GM10266 (cell line): ENCODE data around the gene KRT76.
"Not testable (repeated sequence)": the region's sequence is repeated elsewhere in the genome, so short reads cannot be mapped to it uniquely, and the experiment has no call there.

Experiments
- DNase-seq: peaks from one replicate; pipeline ENCODE4 v3.0.0; 2012; ENCODE audit errors: extremely low spot score
- CTCF ChIP-seq: IDR thresholded peaks from 2 replicates; pipeline ENCODE4 v1.5.1; 2012; ENCODE audit warnings: mild to moderate bottlenecking, low read depth; ENCODE audit not compliant: control insufficient read depth, insufficient read depth; ENCODE audit errors: missing control alignments

The KRT76 gene

GRCh38 chr12:52751795-52752194 lies 25.4 kb downstream of the KRT76 start:
- DNase-seq, result no peak
- TF ChIP-seq CTCF, result no peak

- DNase-seq, result not testable (repeated sequence)
Observed at GRCh38 chr12:52750532-52750931, 26.6 kb downstream of the KRT76 start.

GRCh38 chr12:52749827-52750226 lies 27.3 kb downstream of the KRT76 start:
- DNase-seq, result no peak

GRCh38 chr12:52748578-52748977 lies 28.6 kb downstream of the KRT76 start:
- no peak for DNase-seq
- no peak for TF ChIP-seq CTCF

More at GRCh38 chr12:52749827-52750226, 27.3 kb downstream of the KRT76 start:
- TF ChIP-seq CTCF, result no peak

GRCh38 chr12:52745554-52745953 lies 31.6 kb downstream of the KRT76 start:
- no peak for DNase-seq
- no peak for TF ChIP-seq CTCF

- DNase-seq, result no peak
- no peak for TF ChIP-seq CTCF
Observed at GRCh38 chr12:52744493-52745156, 32.5 kb downstream of the KRT76 start.

- no peak for TF ChIP-seq CTCF
- DNase-seq, result no peak
Observed at GRCh38 chr12:52742822-52743457, 34.2 kb downstream of the KRT76 start.
